ENCODE measurements around the gene SRRM1.

The SRRM1 gene, protein sequence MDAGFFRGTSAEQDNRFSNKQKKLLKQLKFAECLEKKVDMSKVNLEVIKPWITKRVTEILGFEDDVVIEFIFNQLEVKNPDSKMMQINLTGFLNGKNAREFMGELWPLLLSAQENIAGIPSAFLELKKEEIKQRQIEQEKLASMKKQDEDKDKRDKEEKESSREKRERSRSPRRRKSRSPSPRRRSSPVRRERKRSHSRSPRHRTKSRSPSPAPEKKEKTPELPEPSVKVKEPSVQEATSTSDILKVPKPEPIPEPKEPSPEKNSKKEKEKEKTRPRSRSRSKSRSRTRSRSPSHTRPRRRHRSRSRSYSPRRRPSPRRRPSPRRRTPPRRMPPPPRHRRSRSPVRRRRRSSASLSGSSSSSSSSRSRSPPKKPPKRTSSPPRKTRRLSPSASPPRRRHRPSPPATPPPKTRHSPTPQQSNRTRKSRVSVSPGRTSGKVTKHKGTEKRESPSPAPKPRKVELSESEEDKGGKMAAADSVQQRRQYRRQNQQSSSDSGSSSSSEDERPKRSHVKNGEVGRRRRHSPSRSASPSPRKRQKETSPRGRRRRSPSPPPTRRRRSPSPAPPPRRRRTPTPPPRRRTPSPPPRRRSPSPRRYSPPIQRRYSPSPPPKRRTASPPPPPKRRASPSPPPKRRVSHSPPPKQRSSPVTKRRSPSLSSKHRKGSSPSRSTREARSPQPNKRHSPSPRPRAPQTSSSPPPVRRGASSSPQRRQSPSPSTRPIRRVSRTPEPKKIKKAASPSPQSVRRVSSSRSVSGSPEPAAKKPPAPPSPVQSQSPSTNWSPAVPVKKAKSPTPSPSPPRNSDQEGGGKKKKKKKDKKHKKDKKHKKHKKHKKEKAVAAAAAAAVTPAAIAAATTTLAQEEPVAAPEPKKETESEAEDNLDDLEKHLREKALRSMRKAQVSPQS

DNA sequence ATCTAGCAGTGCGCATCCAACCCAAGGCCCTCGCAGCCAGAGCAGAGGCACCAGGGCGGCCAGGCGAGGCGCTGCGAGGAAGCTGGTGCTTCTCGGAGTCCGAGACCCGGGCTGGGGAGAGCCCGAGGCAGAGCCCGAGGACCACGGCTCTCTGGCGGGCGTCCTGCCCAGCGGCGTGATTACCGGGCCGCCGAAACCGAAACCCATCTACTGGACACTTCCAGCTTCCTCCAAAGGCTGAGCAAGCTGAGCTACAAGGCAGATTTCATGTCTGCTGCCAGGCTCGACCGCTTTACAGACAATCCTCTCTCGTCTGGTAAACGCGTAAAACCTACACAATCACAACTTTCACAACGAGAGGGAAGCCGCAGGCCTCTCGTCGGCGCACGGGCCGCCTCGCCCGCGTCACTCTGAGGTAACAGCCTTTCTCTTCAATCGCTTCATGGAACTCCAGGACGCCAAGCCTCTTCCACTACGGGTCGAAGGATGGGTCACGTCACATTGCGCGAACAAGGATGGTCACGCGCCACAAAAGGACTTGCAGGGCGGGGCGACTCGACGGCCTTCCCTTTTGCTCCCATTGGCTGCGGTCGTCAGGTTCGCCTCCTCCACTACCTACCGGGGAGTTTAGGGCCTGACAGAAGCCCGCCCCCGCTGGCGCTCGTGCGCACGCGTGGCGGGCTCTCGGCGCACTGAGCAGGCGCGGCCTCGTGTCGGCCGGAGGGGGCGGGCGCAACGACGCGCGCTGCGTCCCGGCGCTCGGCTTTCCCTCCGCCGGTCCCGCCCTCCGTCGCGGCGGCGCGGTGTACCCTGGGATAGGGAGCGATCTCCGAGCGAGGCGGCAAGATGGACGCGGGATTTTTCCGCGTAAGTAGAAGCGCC is at the start of gene SRRM1:
TSS of gene SRRM1 (plus strand) at position 822 of the 882 bp plus-strand sequence. CDS start at position 847, 25 bp downstream.
- peak; percentile 96 for DNase-seq (ENCODE audit: low read depth in 2 of 2)

DNA sequence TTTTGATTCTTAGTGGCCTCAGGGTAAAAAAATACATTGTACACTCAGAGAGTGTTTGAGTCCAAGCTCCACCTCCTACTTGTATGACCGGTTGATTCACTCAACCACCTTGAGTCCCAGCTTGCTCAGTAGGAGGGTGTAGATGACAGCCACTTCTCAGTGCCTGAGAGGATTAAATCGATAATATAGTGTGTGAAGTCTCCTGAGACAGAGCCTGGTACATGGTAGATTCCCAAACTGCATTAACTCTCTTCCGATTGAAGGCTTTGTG is 48.8 kb upstream of the SRRM1 start:
- DNase-seq (ENCODE audit: low read depth in 2 of 2) = no peak

DNA sequence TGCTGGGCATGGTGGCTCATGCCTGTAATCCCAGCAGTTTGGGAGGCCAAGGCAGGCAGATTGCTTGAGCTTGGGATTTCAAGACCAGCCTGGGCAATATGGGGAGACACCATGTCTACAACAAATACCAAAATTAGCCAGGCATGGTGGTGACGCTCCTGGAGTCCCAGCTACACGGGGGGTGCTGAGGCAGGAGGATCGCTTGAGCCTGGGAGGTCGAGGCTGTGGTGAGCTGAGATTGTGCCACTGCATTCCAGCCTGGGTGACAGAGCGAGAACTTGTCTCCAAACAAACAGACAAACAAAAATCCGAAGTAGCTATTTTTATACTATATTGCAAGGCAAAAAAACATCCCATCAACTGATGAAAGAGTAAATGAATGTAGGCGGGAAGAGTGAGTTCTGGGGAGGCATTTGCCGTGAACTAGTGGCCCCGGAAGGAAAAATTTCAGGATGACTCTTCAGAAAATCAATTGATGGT is 46.7 kb upstream of the SRRM1 start:
- DNase-seq (ENCODE audit: low read depth in 2 of 2) = no peak

DNA sequence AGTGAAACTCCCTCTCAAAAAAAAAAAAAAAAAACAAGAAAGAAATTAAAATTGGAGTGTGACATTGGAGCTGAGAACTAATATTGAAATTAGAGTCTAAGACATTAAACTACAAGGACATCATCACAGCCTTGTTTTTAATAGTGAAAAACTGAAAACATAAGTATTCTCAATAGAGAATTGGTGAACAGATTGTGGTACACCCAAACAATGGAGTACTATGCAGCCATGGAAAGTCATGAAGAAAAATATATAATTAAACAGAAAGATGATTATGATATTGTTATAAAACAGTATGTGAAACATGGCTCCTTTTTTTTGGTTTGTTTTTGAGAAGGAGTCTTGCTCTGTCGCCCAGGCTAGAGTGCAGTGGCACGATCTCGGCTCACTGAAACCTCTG is 43.8 kb upstream of the SRRM1 start:
- DNase-seq (ENCODE audit: low read depth in 2 of 2) = no peak

DNA sequence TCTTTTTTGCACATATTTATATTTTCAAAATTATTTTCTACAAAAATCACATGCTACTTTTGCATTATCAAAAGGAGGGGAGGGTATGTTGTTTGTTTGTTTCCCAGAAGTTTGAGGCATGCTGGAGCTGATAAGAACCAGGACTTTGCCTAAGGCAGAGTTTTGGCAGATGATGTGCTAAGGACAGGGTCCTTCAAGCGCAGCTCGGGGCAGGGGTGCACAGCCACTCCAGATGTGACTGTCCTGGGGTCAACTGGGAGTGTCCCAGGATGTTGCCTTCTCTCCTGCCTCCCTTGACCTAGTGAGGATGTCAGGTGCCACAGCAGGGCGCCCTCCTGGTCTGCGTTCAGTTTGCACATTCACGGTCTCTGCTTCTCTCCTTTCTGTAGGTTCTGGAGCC is 42.6 kb upstream of the SRRM1 start:
- DNase-seq (ENCODE audit: low read depth in 2 of 2) = no peak

DNA sequence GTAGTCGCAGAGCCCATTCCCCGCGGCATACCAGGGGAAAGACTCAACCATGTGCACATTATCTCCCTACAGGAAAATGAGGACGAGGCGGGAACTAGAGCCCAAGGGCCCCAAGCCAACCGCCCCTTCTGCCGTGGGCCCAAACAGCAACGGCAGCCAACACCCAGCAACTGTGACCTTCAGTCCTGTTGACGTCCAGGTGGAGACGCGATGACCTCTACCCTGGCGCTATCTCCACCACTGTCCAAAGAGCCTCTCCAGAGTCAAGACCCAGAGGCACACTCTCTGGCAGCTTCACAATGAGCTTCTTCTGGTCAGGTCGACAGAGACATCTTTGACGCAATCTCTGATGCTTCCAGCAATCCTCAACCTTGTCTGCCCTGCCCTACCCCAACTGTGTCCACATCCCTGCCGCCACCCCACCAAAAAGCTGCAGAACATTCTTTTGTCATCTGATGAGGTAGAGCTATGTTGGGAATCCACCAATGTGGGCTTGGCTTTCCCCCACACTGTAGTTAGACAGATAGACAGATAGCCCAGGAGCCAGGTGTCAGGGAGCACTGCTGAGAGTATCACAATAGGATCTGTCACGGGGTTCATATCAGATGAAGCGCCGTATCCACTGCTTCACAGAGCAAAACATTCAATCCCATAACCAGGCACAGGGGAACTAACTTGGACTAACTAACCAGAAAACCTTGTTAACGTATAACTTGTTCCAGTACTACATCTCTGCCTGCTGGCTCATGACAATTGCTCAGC is 37.4 kb upstream of the SRRM1 start:
- no peak for DNase-seq (ENCODE audit: low read depth in 2 of 2)

DNA sequence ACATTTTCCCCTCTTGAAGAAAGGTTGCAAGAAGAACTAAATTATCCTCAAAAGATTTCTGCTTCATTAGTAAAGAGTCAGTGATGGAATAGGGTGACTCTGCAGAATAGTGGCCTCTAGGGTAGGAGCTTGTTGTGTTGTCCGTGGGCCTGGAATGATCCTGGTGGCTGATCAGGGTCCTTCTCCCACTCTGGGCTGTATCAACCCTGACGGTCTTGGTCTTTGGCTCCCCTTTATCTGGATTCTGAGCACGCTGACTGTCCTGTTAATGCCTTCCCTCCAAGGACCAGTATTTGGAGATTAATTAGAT is 36.9 kb upstream of the SRRM1 start:
- no peak for DNase-seq (ENCODE audit: low read depth in 2 of 2)

DNA sequence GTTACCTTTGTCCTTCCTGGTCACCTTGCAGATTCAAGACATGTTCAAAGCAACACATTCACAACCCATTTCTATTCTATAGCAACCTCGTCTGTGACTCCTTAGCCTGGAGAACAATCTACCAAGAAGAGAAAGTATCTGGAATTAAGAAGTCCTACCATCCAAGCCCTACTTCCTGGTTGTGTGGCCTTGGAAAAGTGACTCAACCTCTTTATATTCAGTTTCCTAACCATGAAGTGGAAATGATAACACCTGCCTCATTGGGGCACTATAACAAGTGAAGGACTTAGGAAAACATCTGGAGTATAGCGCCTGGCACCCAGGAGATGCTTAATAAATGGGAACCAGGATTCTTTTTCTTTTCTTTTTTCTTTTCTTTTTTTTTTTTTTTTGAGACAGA is 36.5 kb upstream of the SRRM1 start:
- DNase-seq (ENCODE audit: low read depth in 2 of 2) = no peak

DNA sequence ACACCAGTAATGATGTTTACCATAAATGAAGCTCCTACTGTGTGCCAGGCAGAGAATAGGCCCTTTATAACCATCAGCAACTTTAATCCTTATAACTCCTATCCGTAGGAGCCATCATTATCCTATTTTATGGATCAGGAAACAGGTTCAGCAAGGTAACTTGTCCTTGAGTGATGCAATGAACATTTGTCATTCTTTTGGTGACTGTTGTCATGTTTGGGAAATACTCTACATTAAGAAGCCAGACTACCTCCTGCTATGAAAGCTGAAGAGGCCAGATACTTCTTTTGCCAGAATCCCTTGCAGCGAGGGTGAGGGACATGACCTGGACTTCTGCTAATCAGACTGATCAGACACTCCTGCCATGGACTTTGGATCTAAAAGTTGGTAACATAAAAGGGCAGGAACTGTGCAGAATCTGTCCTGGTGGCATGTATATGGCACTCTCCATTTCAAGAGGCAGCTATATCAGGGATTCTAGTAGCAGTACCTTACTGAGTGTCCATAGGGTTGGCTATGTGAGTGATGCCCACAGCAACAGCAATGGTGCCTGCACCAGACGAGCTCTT is 33.1 kb upstream of the SRRM1 start:
- no peak for DNase-seq (ENCODE audit: low read depth in 2 of 2)

DNA sequence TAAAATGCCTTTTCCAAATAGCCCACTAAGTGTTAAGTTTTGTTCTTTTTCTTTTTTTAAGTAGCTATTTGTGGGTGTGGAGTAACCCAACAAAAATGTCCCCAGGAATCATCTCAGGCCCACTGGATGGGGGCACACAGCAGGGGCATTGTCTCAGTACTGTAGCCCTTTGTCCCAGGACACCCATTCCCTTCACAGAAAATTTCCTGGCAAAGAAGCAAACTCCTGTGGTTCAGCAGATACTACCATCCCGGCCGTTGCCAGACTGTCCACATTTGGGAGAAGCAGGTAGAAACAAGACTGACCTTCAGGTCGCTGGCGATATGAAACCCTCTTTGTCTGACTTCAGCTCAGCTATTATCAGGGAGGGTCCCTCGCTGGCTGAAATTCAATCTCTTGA is 23.7 kb upstream of the SRRM1 start:
- no peak for DNase-seq (ENCODE audit: low read depth in 2 of 2)

DNA sequence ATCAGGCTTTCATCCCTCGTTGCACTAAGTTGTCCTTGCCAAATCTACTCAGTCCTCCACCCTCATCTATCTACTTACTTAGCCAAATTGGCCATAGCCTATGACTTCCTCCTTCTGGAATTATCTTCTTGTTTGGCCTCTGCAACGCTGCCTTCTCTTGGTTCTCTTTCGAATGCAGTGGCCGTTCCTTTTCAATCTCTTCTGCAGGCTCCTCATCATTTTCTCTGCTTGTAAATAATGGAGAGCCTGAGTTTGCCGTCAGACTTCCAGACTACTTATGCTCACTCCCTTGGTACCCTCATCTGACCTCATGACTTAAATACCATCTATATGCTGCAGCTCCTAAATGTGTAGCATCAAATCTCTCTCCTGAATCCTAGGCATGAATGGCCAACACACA is 22.4 kb upstream of the SRRM1 start:
- DNase-seq (ENCODE audit: low read depth in 2 of 2) = no peak

DNA sequence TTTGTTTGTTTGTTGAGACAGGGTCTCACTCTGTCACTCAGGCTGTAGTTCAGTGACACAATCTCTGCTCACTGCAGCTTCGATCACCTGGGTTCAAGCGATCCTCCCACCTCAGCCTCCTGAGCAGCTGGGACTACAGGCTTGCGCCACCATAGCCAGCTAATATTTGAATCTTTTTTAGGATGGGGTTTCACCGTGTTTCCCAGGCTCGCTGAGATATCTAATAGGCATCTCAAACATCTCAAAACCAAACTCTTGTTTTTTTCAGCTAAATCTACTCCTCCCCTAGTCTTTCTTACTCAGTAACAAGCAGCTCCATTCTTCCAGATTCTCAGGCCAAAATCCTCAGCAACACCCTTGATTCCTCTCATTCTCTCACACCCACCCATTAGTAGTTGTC is 22.0 kb upstream of the SRRM1 start:
- no peak for DNase-seq (ENCODE audit: low read depth in 2 of 2)

DNA sequence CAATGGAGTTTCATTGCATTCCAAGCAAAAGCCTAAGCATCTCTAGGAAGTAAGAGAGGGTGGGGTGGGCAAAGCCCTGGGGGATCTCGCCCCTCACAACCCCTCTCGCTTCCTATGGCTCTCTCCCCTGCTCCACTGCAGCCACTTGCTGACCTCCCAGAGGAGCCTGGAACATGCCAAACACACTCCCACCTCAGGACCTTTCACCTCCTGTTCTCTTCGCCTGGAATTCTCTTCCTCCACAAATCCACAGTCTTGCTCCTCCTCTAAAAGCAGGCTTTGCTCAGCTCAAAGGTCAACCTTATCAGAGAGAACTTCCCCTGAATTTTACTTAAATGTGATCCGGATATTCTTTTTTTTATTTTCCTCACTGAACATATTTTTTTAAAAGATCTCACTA is 20.9 kb upstream of the SRRM1 start:
- no peak for DNase-seq (ENCODE audit: low read depth in 2 of 2)

DNA sequence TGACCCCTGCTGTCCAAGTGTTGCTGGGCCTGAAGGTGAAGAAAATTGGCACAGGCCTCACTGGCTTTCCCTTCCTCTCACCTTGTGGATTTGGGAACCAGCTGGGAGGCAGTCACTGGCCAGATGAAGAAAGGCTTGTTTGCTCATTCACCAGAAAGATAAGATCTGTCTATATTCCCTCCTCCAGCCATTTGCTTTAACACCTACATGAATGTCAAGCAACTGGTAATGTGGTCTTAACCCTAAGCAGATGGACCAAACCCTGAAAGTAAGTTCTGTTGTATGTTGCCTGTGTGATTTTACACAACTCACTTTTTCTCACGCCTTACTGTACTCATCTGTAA is 10.3 kb upstream of the SRRM1 start:
- no peak for DNase-seq (ENCODE audit: low read depth in 2 of 2)

DNA sequence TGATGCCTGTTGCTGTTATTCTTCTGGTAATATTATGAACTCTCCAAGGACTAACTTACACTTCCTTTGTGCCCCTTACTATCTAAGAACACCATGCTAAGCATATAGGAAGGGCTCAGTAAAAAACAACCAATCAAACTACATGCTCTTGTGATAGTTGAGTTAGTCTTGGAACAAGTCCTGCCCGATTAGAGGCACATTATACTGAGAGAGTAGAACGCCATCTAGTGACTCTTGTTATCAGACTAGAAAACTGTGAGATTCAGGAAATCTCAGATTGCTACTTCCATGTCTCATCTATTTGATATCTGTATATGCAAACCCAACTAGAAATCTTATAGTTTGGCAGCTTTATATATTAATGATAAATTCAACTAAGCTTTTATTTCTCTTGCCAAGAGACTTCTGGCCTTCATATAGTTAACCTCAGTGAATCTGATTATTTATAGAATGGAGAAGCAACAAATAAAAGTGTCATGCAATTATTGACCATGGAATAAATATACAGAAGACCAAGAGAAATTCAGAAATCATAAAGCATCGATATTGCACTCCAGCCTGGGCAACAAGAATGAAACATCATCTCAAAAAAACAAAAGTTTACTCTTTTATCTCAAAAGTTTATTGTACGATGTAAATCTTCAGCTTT is 7.8 kb upstream of the SRRM1 start:
- DNase-seq (ENCODE audit: low read depth in 2 of 2) = no peak

DNA sequence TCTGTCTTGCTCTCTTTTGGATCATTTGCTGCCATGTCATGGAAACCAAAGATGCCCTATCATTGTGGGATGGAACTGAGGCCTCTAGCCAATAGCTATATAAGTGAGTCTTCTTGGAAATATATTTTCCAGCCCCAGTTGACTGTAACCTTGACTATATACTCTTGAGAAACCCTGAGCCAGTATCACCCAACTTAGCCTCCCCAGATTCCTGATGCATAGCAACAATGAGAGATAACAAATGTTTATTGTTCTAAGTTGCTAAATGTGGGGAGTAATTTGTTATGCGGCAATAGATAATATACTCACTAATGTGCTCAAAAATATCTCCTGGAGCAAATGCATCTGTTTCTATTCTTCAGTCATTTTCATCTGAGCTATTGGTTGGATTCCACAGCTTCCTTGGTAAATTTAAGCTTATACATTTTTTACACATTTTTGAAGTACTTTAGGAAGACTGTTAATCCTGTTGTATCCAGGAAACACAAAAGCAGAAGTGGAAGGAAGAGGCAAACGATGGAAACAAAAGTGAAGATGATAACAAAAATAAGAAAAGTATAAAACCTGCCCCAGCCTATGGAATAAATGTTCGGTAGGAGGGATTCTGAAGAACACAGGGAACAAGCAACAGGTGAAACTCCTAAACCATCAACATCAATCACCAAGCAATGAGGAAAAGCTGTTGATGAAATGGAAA is 6.3 kb upstream of the SRRM1 start:
- DNase-seq (ENCODE audit: low read depth in 2 of 2) = no peak

DNA sequence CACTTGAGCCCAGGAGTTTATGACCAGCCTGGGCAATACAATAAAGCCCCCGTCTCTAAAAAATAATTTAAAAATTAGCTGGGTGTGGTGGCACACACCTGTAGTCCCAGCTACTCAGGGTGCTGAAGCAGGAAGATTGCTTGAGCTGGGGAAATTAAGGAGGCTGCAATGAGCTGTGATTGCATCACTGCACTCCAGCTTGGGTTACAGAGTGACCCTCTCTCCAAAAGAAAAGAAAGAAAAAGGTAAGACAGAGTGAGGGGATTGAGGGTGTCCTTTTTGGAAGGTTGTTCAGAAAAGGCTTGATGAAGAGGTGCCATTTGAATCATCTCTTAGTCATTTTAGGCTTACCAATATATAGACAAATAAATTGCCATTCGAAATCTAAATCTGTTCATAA is 4.0 kb upstream of the SRRM1 start:
- no peak for DNase-seq (ENCODE audit: low read depth in 2 of 2)

DNA sequence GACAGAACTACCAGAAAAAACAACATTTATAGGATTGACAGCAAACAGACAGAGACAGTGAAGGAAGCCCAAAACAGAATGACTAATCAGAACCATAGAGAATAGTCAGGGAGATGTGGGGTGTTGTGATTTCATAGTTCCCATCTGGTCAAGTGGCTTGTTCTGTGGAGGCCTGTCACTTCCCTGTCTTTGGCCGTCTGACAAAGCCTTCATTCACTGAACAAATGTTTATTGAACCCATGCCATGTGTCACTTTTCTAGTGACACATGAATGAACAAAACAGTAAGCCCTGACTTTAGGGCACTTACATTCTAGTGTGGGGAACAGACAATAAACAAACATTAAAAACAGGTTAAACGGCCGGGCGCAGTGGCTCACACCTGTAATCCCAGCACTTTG is 3.2 kb upstream of the SRRM1 start:
- no peak for DNase-seq (ENCODE audit: low read depth in 2 of 2)

DNA sequence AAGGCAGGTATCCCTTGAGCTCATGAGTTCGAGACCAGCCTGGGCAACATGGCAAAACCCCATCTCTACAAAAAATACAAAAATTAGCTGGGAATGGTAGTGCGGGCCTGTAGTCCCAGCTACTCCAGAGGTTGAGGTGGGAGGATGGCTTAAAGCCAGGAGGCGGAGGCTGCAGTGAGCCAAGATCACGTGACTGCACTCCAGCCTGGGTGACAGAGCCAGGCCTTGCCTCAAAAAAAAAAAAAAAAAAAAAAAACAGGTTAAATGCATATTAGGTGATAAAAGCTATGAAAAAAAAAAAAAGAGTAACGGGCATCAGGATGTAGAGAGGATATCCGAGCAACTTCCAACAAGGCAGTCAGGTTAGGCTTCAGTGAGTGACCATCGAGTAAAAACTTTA is 2.8 kb upstream of the SRRM1 start:
- no peak for DNase-seq (ENCODE audit: low read depth in 2 of 2)

DNA sequence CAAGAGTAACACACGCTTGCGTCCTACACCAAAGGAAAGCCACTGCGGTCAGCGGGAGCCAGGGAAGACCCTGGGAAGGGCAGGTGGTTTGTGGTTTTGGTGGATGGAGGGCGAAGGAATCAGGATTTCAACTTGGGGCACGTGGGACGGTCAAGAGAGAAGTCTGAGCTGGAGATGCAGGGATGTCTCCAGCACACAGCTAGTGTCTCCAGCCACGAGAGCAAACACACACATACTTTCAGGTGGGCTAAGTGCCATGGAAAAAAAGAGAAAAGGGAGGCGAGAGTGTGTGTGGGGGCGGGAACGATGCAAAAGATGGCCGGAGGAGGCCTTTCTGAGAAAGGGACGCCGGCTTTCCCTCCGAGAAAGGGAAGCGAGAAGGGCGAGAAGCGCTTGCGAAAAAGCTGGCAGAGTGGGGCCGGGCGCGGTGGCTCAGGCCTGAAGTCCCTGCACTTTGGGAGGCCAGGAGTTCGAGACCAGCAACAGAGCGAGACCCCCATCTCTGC is 1.4 kb upstream of the SRRM1 start:
- peak; percentile 11 to 19 for DNase-seq (ENCODE audit: low read depth in 2 of 2)

Measured in activated CD4-positive, alpha-beta T cell treated with anti-CD3 and anti-CD28 coated beads for 24 hours (primary cell).